ENCODE measurements around the gene MAML3.

Gene MAML3

DNA sequence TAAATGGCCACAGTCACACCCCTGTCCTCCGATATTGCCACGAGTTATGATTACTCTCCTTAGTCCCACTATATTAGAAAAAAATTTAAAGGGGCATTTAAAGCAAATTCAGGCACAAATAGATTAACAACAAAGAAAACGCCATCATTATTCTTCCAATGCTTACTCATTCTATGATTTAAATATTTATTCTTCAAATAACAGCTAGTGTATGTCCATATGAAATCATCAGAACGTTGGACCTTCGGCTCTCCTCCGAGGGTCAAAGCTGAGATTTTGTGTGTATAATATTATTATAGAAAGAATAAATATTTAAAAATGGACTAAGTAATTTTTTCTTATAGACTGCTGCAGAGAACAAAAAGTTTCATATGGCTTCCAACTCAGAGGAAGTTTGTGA, 122.9 kb downstream of the MAML3 start:
- TF ChIP-seq, protein P1, sequence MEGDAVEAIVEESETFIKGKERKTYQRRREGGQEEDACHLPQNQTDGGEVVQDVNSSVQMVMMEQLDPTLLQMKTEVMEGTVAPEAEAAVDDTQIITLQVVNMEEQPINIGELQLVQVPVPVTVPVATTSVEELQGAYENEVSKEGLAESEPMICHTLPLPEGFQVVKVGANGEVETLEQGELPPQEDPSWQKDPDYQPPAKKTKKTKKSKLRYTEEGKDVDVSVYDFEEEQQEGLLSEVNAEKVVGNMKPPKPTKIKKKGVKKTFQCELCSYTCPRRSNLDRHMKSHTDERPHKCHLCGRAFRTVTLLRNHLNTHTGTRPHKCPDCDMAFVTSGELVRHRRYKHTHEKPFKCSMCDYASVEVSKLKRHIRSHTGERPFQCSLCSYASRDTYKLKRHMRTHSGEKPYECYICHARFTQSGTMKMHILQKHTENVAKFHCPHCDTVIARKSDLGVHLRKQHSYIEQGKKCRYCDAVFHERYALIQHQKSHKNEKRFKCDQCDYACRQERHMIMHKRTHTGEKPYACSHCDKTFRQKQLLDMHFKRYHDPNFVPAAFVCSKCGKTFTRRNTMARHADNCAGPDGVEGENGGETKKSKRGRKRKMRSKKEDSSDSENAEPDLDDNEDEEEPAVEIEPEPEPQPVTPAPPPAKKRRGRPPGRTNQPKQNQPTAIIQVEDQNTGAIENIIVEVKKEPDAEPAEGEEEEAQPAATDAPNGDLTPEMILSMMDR (conservative IDR thresholded peaks at IDR 0.05): no peak
- H3K27ac ChIP-seq: no peak overlapping the region; the same call in 1 of the 2 replicates

DNA sequence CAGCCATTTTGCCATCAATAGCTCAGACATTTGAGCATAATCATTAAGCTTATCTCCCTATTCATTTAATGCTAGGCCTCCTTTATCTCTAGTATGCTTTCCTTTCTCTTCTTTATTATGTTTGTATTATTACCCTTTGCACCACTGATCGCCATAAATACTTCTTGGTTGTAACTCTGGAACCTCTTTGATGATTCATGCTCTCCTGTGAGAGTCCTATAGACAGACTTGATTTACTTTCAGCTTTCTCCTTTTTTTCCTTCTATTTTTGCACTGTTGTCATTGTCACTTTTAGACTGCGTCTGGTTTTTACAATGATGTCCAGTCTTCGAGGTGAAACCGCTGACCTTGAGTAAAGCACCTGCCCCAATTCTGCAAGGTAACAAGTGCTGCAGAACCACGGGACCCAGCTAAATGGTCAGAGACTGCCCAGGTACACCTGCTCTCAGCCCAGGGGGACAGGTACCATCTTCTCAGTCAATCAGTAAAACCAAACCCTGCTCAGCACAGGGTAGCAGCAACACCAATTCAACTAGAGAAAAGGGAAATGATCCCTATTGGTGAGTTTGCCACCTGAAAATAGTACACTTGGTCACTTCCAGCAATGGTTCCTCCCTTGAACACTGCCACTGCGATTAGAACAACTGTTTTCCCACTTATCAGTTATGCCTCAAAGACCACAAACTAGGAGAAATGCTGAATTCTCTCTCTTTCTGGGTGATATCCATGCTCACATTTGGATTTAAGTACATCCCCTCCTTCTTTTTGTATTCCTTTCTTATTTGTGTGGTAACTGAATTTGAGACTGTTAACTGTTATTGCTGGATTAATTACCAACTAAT, 125.1 kb downstream of the MAML3 start:
- TF ChIP-seq, protein P1 (conservative IDR thresholded peaks at IDR 0.05): no peak

DNA sequence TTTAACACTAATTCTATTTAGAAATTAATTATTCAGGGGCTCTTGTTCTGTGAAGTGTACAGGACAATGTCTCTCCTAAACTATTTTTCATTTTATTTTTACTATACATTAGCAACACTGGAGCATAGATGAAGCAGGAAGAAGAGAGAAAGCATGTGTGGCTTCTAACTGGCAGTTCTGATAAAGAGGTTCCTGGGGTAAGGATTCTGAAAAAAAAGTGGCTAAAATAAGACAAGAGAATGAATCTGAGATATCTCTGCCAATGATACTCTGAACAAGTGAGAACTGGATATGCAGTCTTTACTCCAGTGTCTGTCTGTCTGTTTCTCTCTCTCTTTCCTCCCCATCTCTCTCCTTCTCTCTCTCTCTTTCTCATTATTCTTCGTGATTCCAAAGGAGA, 125.9 kb downstream of the MAML3 start:
- TF ChIP-seq, protein P1 (conservative IDR thresholded peaks at IDR 0.05): no peak
- H3K27ac ChIP-seq: peak overlapping the region; percentile 39; the same call in 1 of the 2 replicates

More for the DNA sequence above, 125.1 kb downstream of the MAML3 start:
- H3K27ac ChIP-seq: peak overlapping the region; percentile 39; the same call in 1 of the 2 replicates

DNA sequence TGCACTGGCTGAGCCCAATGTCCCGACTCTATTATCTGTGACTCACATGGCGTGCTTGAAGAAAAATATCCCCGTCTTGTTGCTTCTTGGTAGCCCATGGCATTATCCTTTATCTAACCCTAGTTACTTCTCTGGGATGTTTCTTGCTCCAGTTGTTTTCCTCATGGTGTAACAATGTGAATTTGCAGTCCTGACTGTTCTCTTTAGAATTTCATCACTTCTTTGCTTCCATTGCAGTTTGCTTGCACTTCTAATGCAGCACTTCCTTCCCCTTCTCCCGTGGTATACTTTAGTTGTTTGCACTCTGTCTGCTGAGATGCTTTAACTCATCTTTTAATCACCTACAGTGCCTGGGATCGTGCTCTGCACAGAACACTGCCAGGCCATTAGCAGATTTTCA, 126.9 kb downstream of the MAML3 start:
- TF ChIP-seq, protein P1 (conservative IDR thresholded peaks at IDR 0.05): no peak

DNA sequence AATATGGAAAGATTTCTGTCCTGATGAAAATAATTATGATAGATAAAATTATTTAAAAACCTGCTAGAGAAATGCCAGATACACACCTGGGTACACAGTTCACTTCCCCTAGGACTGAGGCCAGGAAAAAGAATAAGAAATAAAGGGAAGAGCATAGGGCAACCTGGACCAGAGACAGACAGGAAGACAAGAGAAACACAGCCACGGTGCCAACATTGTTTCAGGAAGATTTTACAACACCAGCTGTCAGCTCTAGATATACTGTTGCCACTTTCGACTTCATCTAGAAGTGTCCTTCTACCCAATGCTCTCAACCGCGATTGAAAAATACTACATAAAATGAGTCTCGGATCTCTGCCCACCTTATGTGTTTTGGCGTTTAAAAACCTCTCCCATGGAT, 128.5 kb downstream of the MAML3 start:
- H3K27ac ChIP-seq: peak overlapping the region; percentile 37
- TF ChIP-seq, protein P1 (conservative IDR thresholded peaks at IDR 0.05): no peak

More for the DNA sequence above, 126.9 kb downstream of the MAML3 start:
- peak overlapping the region; percentile 39; the same call in 1 of the 2 replicates for H3K27ac ChIP-seq

DNA sequence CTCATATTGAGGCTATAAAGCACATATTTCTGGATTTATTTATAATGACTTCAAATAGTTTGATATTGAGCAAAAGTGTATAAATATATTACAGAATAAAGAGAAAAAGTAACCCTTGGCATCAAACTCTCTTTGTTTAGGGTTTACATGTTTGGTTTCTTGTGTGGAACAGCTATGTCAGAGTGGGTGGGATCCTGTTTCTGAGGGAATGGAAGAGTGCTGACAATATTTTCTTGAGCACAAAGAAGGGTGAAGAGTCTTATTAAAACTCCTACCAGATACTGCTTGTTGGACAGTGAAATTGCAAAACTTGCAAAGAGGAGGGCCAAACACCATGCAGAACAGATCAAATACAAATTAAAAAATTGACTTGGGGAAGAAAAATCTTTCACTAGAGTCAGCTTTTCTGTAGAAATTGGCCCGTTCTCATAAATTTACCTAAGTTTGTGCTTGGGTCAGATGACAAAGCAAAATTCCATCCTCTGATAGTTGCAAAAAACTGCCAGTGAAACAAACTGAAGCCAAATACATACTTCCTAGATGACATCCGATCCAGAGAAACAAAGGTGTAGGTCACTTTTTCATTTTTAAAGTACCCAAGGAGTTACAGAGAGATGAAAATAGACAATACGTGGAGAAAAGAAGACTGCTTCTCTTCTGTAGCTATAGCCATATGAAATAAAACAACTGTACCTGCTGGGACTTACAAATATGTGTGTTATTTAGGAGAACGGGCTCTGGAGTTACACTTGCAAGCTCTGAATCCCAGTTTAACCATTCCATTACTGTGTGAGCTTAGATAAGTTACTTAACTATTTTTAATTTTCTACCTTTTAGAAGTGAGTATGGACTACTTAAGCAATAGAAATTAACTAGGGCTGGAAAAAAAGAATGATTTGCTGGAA, 133.3 kb downstream of the MAML3 start:
- H3K27ac ChIP-seq: peak overlapping the region; percentile 98
- TF ChIP-seq, protein P1 (conservative IDR thresholded peaks at IDR 0.05): no peak

All from VCaP (cell line).